Fibroblast of gingiva (primary cell): ENCODE measurements around the gene DNAH9.

Experiments
- DNase-seq: peaks from one replicate; pipeline ENCODE4 v3.0.0-alpha.2; 2011; ENCODE audit warnings: low read depth

Gene DNAH9

GRCh38 chr17:11980813-11981212 lies 382.5 kb downstream of the DNAH9 start:
- no peak for DNase-seq

GRCh38 chr17:11981862-11982261 lies 383.6 kb downstream of the DNAH9 start:
- DNase-seq, result no peak

- peak; percentile 39 for DNase-seq
Measured at GRCh38 chr17:11986179-11986941, 388.1 kb downstream of the DNAH9 start.

- DNase-seq, result peak; percentile 35
Measured at GRCh38 chr17:11986942-11987329, 388.7 kb downstream of the DNAH9 start.

GRCh38 chr17:11990363-11990983 lies 392.2 kb downstream of the DNAH9 start:
- no peak for DNase-seq

GRCh38 chr17:11991461-11991860 lies 393.2 kb downstream of the DNAH9 start:
- no peak for DNase-seq

GRCh38 chr17:11996722-11997146 lies 398.5 kb downstream of the DNAH9 start:
- peak; percentile 26 for DNase-seq

GRCh38 chr17:11997147-11997971 lies 399.1 kb downstream of the DNAH9 start, which contains the start of gene ZNF18:
Gene ZNF18 (minus strand): TSS chr17:11997475. CDS start chr17:11992829, 4,646 bp downstream.
- DNase-seq, result peak; percentile 94

GRCh38 chr17:11997972-11998233 lies 399.6 kb downstream of the DNAH9 start:
- DNase-seq, result no peak

- no peak for DNase-seq
Measured at GRCh38 chr17:11999696-12000095, 401.4 kb downstream of the DNAH9 start.

- no peak for DNase-seq
Measured at GRCh38 chr17:12007466-12007865, 409.2 kb downstream of the DNAH9 start.
